Gastrocnemius medialis (tissue), 4 donors: ENCODE results near the gene ZFP36L1. TPM values are rescaled to one million over a fixed set of nuclear protein-coding genes. Genes with fewer than 3 reads are reported as not detected.

Experiments used
- ATAC-seq, 2 donors: fragments of 150-250 bp; one replicate each; pipeline ENCODE4 v1.9.1; 2016
- DNase-seq, 2 donors: peaks; one replicate each; pipeline ENCODE4 v3.0.0-alpha.2; 2019
- H3K27ac ChIP-seq, 4 donors: fragments of 200-600 bp; sonication (generic); 1 replicate in 1 of 4; 2 replicates in 3 of 4; pipeline ENCODE4 v1.5.1; 2016 to 2018; ENCODE audit warnings: mild to moderate bottlenecking in 2 of 4, moderate library complexity in 1 of 4
- H3K27me3 ChIP-seq, 3 donors: fragments of 200-600 bp; sonication (generic) in 2 of 3; 1 replicate in 1 of 3; 2 replicates in 2 of 3; pipeline versions ENCODE4 v1.5.1 to v1.6.0; 2016 to 2019; ENCODE audit warnings: mild to moderate bottlenecking in 1 of 3, moderate library complexity in 1 of 3
- H3K36me3 ChIP-seq, 2 donors: fragments of 200-600 bp; sonication (generic) in 1 of 2; one replicate each; pipeline ENCODE4 v1.5.1; 2017 to 2018
- H3K4me1 ChIP-seq, 2 donors: fragments of 200-600 bp; sonication (generic) in 1 of 2; one replicate each; pipeline ENCODE4 v1.5.1; 2016 to 2017; ENCODE audit warnings: mild to moderate bottlenecking in 2 of 2
- H3K4me3 ChIP-seq, 4 donors: fragments of 200-600 bp; sonication (generic) in 3 of 4; 1 replicate in 1 of 4; 2 replicates in 3 of 4; pipeline ENCODE4 v1.5.1; 2016 to 2019; ENCODE audit warnings: mild to moderate bottlenecking in 2 of 4
- H3K9me3 ChIP-seq, 3 donors: fragments of 200-600 bp; sonication (generic) in 2 of 3; 1 replicate in 1 of 3; 2 replicates in 2 of 3; pipeline ENCODE4 v1.5.1; 2016 to 2019
- POLR2A ChIP-seq, 2 donors: fragments of 450-650 bp; IDR thresholded peaks; one replicate each; pipeline ENCODE4 v1.6.1; 2017; ENCODE audit warnings: antibody characterized with exemption in 2 of 2, mild to moderate bottlenecking in 2 of 2, moderate library complexity in 2 of 2
- in situ Hi-C, 4 donors: fragments of 200-750 bp; cut with MboI; loops; one replicate each; pipeline versions ENCODE4 v1.15.0 to v1.8.0; 2017; ENCODE audit warnings: low sequenced_read_pairs in 4 of 4
- intact Hi-C: fragments of 100-400 bp; cut with DNase I; formaldehyde crosslinking; loops from one replicate; pipeline ENCODE4 v1.15.1; 2023; ENCODE audit warnings: low total_unique reads
- total RNA-seq, 4 donors: library from RNA; depleted of rRNA; stranded (reverse); fragments of >200 nt; gene quantifications; one replicate each; pipeline versions ENCODE4 v1.1.0 to v1.2.3, GENCODE V29; 2016
- TF ChIP-seq, protein P1 (sequence below), 5 experiments: fragments of 450-650 bp in 3 of 5; fragments of 200-600 bp in 2 of 5; sonication (generic) in 2 of 5; IDR thresholded peaks in 4 of 5; conservative IDR thresholded peaks in 1 of 5; 1 replicate in 4 of 5; 2 replicates in 1 of 5; pipeline ENCODE4 v1.5.1; 2016 to 2019; ENCODE audit warnings: antibody characterized with exemption in 5 of 5, mild to moderate bottlenecking in 3 of 5, moderate library complexity in 3 of 5

Gene ZFP36L1
- total RNA-seq, 4 donors from 2014 or later, result 60.2 to 196 (median 125) TPM

DNA sequence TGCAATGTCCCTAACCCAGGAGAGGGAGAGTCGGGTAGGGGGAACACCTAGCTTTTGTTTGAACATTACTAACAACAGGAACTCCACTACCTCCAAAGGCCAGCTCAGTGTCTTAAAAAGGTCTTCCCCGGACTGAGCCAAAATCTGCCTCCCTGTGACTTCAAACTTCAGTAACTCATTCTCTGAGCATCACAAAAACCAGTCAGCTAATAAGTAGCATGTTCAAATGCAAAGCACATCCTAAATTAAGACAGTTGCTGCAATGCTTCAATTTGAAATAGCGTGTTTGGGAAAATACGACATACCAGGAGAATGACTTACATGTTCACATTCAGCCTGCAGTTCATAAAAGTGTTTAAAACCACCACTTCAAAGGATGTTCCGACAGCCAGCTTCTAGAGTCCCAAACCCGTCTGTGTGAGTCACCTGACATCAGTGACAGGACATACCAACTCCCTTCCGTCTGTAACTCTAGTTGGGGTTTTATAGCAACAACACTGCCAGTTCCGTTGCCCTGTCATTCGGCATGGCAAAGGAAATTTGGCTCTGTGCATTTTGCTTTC lies 13.0 kb downstream of the ZFP36L1 start:
- in situ Hi-C loops (loop anchor here in 1 of 4 donors (25.0 kb wide), 1 partner anchor 243 kb away; no protein-coding TSS in a partner anchor), intact Hi-C loops (no loop called here)
- Histone ChIP-seq H3K4me1 (peaks cover 20 to 38% of the 10 kb centered on the region in 2 donors), H3K27me3 (no peaks in the 10 kb centered on the region), H3K4me3 (peak overlapping the region in 1 of 4 donors; percentile 25), H3K36me3 (no peaks in the 10 kb centered on the region), H3K9me3 (no peaks in the 10 kb centered on the region), H3K27ac (peak overlapping the region; percentile 81 to 87 (median 85))
- TF ChIP-seq POLR2A (IDR thresholded peaks at IDR 0.05), result peak in 1 of 2 donors; percentile 25
- TF ChIP-seq, protein P1, sequence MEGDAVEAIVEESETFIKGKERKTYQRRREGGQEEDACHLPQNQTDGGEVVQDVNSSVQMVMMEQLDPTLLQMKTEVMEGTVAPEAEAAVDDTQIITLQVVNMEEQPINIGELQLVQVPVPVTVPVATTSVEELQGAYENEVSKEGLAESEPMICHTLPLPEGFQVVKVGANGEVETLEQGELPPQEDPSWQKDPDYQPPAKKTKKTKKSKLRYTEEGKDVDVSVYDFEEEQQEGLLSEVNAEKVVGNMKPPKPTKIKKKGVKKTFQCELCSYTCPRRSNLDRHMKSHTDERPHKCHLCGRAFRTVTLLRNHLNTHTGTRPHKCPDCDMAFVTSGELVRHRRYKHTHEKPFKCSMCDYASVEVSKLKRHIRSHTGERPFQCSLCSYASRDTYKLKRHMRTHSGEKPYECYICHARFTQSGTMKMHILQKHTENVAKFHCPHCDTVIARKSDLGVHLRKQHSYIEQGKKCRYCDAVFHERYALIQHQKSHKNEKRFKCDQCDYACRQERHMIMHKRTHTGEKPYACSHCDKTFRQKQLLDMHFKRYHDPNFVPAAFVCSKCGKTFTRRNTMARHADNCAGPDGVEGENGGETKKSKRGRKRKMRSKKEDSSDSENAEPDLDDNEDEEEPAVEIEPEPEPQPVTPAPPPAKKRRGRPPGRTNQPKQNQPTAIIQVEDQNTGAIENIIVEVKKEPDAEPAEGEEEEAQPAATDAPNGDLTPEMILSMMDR (IDR thresholded peaks at IDR 0.05 in 4 of 5, conservative IDR thresholded peaks at IDR 0.05 in 1 of 5), result no peak
- DNase-seq, result peak; percentile 71 to 72
- peak; percentile 91 to 93 for ATAC-seq

DNA sequence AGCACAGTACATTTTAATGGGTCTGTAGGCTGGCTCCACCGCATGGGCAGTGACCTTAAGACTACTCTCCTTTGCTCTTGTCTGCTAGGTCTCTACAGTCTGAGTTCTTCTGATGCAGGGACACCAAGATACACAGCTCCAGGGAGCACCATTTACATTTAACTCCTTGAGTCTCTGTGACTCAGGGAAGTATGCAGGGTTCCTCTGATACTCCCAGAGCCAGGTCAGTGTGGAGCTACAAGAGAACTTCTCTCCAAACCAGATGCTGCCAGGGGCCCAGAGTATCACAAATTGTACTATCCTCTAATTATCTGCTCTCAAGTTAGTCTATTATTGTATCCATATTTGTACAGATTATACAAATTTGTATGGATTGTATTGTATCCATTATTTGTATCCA lies 15.2 kb downstream of the ZFP36L1 start:
- Histone ChIP-seq H3K27me3 (no peaks in the 10 kb centered on the region), H3K4me1 (peaks cover 20 to 38% of the 10 kb centered on the region in 2 donors), H3K27ac (peak overlapping the region in 1 of 4 donors; percentile 85), H3K4me3 (no peak overlapping the region), H3K36me3 (no peaks in the 10 kb centered on the region), H3K9me3 (no peaks in the 10 kb centered on the region)
- no peak for TF ChIP-seq POLR2A (IDR thresholded peaks at IDR 0.05)
- TF ChIP-seq, protein P1 (IDR thresholded peaks at IDR 0.05 in 4 of 5, conservative IDR thresholded peaks at IDR 0.05 in 1 of 5), result no peak
- no peak for ATAC-seq
- intact Hi-C loops (no loop called here), in situ Hi-C loops (loop anchor here in 1 of 4 donors (25.0 kb wide), 1 partner anchor 240 kb away; no protein-coding TSS in a partner anchor)
- no peak for DNase-seq

DNA sequence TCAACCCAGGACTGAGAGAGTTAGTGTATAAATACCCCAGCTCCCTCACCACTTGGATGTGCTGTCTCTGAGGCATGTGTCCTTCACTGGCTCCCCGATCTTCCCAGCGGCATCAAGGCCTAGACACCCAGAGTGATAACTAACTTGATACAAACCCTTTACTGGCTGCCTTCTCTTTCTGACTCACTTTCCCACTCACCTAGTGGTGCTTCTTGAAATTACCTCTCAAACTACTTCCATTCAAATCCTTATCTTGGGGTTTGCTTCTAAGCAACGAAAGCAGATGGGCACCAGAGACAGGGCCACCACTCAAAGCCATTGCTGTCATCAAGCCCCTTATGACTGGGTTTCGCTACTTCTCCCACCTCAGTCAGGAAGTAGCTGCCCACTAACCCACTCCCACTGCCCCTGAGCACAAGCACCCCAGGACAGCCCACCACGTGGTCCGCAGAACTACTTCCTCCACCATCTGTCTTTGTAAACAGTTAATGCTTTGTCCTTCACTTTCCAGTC lies 17.2 kb downstream of the ZFP36L1 start:
- intact Hi-C loops, result no loop called here
- TF ChIP-seq POLR2A (IDR thresholded peaks at IDR 0.05), result no peak
- TF ChIP-seq, protein P1 (IDR thresholded peaks at IDR 0.05 in 4 of 5, conservative IDR thresholded peaks at IDR 0.05 in 1 of 5), result peak in 1 of 5 experiments; percentile 13
- peak overlapping the region in 1 of 4 donors; percentile 75 for H3K27ac ChIP-seq
- DNase-seq (peak in 1 of 2 donors; percentile 11), ATAC-seq (no peak)
- no peak overlapping the region for H3K4me3 ChIP-seq
- no peaks in the 10 kb centered on the region for H3K36me3 ChIP-seq
- H3K9me3 ChIP-seq, result no peaks in the 10 kb centered on the region
- in situ Hi-C loops, result loop anchor here in 1 of 4 donors (25.0 kb wide), 1 partner anchor 238 kb away; no protein-coding TSS in a partner anchor
- H3K4me1 ChIP-seq, result peaks cover 15 to 38% of the 10 kb centered on the region in 2 donors
- H3K27me3 ChIP-seq, result no peaks in the 10 kb centered on the region

DNA sequence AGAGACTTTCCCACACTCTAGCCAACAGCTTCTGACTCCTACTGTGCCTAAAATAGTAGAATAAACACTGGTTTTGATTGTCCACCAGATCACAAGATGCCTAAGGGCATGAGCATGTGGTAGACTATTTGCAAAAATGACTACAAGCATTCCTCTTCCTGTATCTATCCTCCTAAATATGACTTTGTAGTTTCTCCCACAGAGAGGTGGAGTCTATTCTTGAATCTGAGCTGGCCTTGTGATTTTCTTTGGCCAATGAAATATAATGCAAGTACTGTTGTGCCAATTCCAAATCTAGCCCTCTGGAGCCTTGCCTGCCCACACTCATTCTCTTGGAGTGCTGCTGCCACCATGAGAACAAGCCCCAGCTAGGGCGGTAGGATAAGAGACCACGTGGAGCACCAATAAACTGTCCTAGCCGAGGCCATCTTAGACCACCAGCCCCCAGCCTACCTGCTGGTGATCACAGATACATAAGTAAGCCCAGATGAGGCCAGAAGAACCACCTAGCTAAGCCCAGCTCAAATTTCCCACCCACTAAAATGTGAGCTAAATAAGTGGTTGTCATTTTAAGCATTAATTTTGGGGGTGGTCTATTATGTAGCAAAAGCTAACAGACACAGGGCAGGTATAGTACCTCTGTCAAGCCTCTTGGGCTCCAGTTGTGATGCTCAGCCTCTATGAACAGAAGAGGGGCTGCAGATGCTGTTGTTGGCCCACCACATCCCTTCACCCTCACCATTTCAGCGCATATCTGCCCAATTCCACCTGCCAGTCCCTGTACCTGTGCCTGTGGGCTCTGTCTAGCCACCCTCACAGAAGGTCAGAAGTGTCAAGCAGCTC lies 17.9 kb downstream of the ZFP36L1 start:
- Histone ChIP-seq H3K4me1 (peaks cover 9 to 31% of the 10 kb centered on the region in 2 donors), H3K9me3 (no peaks in the 10 kb centered on the region), H3K4me3 (no peak overlapping the region), H3K27ac (peak overlapping the region in 3 of 4 donors; percentile 52 to 75 (median 62)), H3K27me3 (no peaks in the 10 kb centered on the region), H3K36me3 (no peaks in the 10 kb centered on the region)
- TF ChIP-seq POLR2A (IDR thresholded peaks at IDR 0.05), result peak in 1 of 2 donors; percentile 2
- TF ChIP-seq, protein P1 (IDR thresholded peaks at IDR 0.05 in 4 of 5, conservative IDR thresholded peaks at IDR 0.05 in 1 of 5), result no peak
- ATAC-seq (peak; percentile 79 to 81), DNase-seq (peak; percentile 29 to 64)
- intact Hi-C loops, result no loop called here
- in situ Hi-C loops, result loop anchor here in 1 of 4 donors (25.0 kb wide), 1 partner anchor 238 kb away; no protein-coding TSS in a partner anchor
